Right lobe of liver (tissue), 4 donors: ENCODE results near the gene URGCP.

Experiments used
- POLR2A ChIP-seq: fragments of 450-650 bp; IDR thresholded peaks from one replicate; pipeline ENCODE4 v1.6.1; 2017; ENCODE audit warnings: antibody characterized with exemption, mild to moderate bottlenecking
- TF ChIP-seq, protein P1 (sequence below), 4 donors: fragments of 200-600 bp in 3 of 4; fragments of 450-650 bp in 1 of 4; IDR thresholded peaks; one replicate each; pipeline versions ENCODE4 v1.5.1 to v1.8.0; 2016 to 2022; ENCODE audit warnings: antibody characterized with exemption in 4 of 4, mild to moderate bottlenecking in 2 of 4
- donor health status: DM: no; HTN: no; CAD: no.
- donor health status: DM: no; HTN: no; CAD: no.
- donor health status: DM: no; HTN: yes; CAD: no.

DNA sequence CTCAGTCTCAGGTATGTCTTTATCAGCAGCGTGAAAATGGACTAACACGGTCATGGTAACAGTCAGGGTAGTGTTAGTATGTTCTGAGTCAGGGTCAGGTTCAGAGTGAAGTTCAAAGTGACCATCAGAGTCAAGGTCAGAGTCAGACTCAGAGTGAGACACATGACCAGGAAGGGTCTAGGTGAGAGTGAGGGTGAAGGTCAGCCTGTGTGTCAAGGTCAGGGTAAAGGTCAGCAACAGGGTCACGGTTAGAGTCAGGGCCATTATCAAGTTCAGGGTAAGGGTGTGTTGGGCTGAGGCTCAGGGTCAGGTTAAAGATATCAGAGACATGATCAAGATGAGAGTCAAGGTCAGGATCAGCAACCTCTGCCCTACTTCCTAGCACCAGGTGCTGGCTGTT lies 41.1 kb downstream of the URGCP start:
- TF ChIP-seq, protein P1, sequence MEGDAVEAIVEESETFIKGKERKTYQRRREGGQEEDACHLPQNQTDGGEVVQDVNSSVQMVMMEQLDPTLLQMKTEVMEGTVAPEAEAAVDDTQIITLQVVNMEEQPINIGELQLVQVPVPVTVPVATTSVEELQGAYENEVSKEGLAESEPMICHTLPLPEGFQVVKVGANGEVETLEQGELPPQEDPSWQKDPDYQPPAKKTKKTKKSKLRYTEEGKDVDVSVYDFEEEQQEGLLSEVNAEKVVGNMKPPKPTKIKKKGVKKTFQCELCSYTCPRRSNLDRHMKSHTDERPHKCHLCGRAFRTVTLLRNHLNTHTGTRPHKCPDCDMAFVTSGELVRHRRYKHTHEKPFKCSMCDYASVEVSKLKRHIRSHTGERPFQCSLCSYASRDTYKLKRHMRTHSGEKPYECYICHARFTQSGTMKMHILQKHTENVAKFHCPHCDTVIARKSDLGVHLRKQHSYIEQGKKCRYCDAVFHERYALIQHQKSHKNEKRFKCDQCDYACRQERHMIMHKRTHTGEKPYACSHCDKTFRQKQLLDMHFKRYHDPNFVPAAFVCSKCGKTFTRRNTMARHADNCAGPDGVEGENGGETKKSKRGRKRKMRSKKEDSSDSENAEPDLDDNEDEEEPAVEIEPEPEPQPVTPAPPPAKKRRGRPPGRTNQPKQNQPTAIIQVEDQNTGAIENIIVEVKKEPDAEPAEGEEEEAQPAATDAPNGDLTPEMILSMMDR (IDR thresholded peaks at IDR 0.05) = no peak
- TF ChIP-seq POLR2A = no peak
